Upper lobe of right lung (tissue), 1 donor: Measurements from ENCODE around the gene CDK14. TPM values are rescaled to one million over a fixed set of nuclear protein-coding genes. Genes with fewer than 3 reads are reported as not detected.
"Not testable (repeated sequence)": the region's sequence is repeated elsewhere in the genome, so short reads cannot be mapped to it uniquely, and the experiment has no call there.

Experiments used
- ATAC-seq: fragments of 200-7000 bp; cut with Tn5 transposase; one replicate; pipeline ENCODE4 v1.9.1; 2020; ENCODE audit warnings: mild to moderate bottlenecking, moderate library complexity
- DNase-seq: peaks from one replicate; pipeline ENCODE4 v3.0.0-alpha.2; 2020
- H3K27ac ChIP-seq: fragments of 200-600 bp; one replicate; pipeline ENCODE4 v1.8.0; 2022
- H3K27me3 ChIP-seq: fragments of 200-600 bp; one replicate; pipeline ENCODE4 v1.8.0; 2022; ENCODE audit warnings: mild to moderate bottlenecking
- H3K36me3 ChIP-seq: fragments of 200-600 bp; one replicate; pipeline ENCODE4 v1.8.0; 2022
- H3K4me1 ChIP-seq: fragments of 200-600 bp; one replicate; pipeline ENCODE4 v1.8.0; 2022
- H3K4me3 ChIP-seq: fragments of 200-600 bp; one replicate; pipeline ENCODE4 v1.8.0; 2022; ENCODE audit warnings: mild to moderate bottlenecking
- H3K9me3 ChIP-seq: fragments of 200-600 bp; one replicate; pipeline ENCODE4 v1.8.0; 2022
- CTCF ChIP-seq: fragments of 200-600 bp; IDR thresholded peaks from one replicate; pipeline ENCODE4 v1.8.0; 2022; ENCODE audit warnings: antibody characterized with exemption
- intact Hi-C: fragments of 100-400 bp; cut with DNase I; formaldehyde crosslinking; loops from one replicate; pipeline ENCODE4 v1.11.0; 2022
- total RNA-seq: library from RNA; stranded (reverse); fragmentation: NEBNext Ultra II Directional; extraction: Animal tissue kit (Norgen Biotek cat#: 25700); gene quantifications from one replicate; pipeline ENCODE4 v1.2.1, GENCODE V29; 2021
- donor health status: DM: no; HTN: yes; CAD: no; lungs with severe emphysema.

The CDK14 gene
- total RNA-seq, 1 donor from 2014 or later = 47.2 TPM

- Histone ChIP-seq H3K9me3 (no peaks in the 10 kb centered on the region), H3K4me1 (no peaks in the 10 kb centered on the region), H3K36me3 (no peaks in the 10 kb centered on the region), H3K27me3 (no peaks in the 10 kb centered on the region), H3K4me3 (no peak overlapping the region), H3K27ac (no peak overlapping the region)
- DNase-seq (no peak), ATAC-seq (no peak)
- intact Hi-C loops = no loop called here
- TF ChIP-seq CTCF = no peak
Observed at GRCh38 chr7:90777886-90778285, 181.8 kb downstream of the CDK14 start.

GRCh38 chr7:90788052-90788451, 191.9 kb downstream of the CDK14 start:
- no peaks in the 10 kb centered on the region for H3K36me3 ChIP-seq
- H3K27me3 ChIP-seq = no peaks in the 10 kb centered on the region
- DNase-seq (no peak), ATAC-seq (no peak)
- intact Hi-C loops = no loop called here
- no peak for TF ChIP-seq CTCF
- H3K27ac ChIP-seq = no peak overlapping the region
- H3K4me3 ChIP-seq = no peak overlapping the region
- no peaks in the 10 kb centered on the region for H3K4me1 ChIP-seq
- no peaks in the 10 kb centered on the region for H3K9me3 ChIP-seq

- Histone ChIP-seq H3K4me3 (no peak overlapping the region), H3K9me3 (peaks cover 13% of the 10 kb centered on the region), H3K27ac (no peak overlapping the region), H3K36me3 (no peaks in the 10 kb centered on the region), H3K4me1 (no peaks in the 10 kb centered on the region), H3K27me3 (no peaks in the 10 kb centered on the region)
- DNase-seq (no peak), ATAC-seq (no peak)
- intact Hi-C loops = no loop called here
- no peak for TF ChIP-seq CTCF
Observed at GRCh38 chr7:90789736-90790306, 193.7 kb downstream of the CDK14 start.

GRCh38 chr7:90791596-90791995, 195.5 kb downstream of the CDK14 start:
- ATAC-seq = no peak
- intact Hi-C loops = no loop called here
- no peak for TF ChIP-seq CTCF
- Histone ChIP-seq H3K9me3 (peaks cover 13% of the 10 kb centered on the region), H3K4me1 (no peaks in the 10 kb centered on the region), H3K36me3 (no peaks in the 10 kb centered on the region), H3K4me3 (no peak overlapping the region), H3K27me3 (no peaks in the 10 kb centered on the region), H3K27ac (no peak overlapping the region)
- no peak for DNase-seq

- ATAC-seq (no peak), DNase-seq (no peak)
- intact Hi-C loops = no loop called here
- Histone ChIP-seq H3K27me3 (no peaks in the 10 kb centered on the region), H3K4me1 (no peaks in the 10 kb centered on the region), H3K36me3 (no peaks in the 10 kb centered on the region), H3K4me3 (no peak overlapping the region), H3K27ac (no peak overlapping the region), H3K9me3 (peaks cover 13% of the 10 kb centered on the region)
- no peak for TF ChIP-seq CTCF
Observed at GRCh38 chr7:90792301-90792700, 196.2 kb downstream of the CDK14 start.

- H3K4me1 ChIP-seq, H3K27ac ChIP-seq, DNase-seq, H3K27me3 ChIP-seq, H3K36me3 ChIP-seq, intact Hi-C loops, ATAC-seq, H3K4me3 ChIP-seq: not testable (repeated sequence)
- peaks cover 13% of the 10 kb centered on the region for H3K9me3 ChIP-seq
Observed at GRCh38 chr7:90794234-90794633, 198.1 kb downstream of the CDK14 start.
